ENCODE measurements around the gene ARFRP1.

DNA sequence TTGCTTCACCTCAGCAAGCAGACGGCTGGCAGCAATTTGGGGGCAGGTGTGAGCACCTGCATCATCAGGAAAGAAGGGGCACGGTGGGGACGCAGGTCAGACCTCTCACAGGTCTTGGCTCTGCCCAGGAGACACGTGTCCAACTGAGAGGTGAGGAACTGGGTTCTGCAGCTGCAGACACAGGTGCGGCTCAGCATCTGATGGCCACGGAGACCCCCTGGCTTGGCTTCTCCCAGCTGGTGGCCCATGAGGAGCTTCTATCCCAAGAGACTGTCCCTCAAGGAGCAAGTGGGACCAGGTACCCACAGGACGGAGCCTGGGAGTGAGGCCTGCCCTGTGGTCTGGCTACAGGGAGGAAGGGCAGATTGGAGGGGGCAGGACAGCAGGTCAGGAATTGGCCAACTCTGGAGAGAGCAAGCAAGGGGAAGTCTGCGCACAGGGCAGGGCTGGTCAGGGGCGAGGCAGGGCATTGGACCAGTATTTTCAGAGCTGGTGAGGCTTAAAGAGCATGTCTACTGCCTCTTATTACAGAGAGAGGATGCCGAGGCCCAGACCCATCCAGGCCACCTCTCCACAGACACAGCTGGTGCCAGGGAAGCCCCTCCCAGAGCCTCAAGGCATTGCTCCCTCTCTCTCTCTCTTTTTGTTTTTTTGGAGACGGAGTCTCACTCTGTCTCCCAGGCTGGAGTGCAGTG is 58.7 kb downstream of the ARFRP1 start:
- TF ChIP-seq, protein P1, sequence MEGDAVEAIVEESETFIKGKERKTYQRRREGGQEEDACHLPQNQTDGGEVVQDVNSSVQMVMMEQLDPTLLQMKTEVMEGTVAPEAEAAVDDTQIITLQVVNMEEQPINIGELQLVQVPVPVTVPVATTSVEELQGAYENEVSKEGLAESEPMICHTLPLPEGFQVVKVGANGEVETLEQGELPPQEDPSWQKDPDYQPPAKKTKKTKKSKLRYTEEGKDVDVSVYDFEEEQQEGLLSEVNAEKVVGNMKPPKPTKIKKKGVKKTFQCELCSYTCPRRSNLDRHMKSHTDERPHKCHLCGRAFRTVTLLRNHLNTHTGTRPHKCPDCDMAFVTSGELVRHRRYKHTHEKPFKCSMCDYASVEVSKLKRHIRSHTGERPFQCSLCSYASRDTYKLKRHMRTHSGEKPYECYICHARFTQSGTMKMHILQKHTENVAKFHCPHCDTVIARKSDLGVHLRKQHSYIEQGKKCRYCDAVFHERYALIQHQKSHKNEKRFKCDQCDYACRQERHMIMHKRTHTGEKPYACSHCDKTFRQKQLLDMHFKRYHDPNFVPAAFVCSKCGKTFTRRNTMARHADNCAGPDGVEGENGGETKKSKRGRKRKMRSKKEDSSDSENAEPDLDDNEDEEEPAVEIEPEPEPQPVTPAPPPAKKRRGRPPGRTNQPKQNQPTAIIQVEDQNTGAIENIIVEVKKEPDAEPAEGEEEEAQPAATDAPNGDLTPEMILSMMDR (conservative IDR thresholded peaks at IDR 0.05; ENCODE audit: low read depth, low read length), result no peak
- TF ChIP-seq RFX5 (IDR thresholded peaks at IDR 0.05; ENCODE audit: low read depth, low read length) (no peak), MXI1 (IDR thresholded peaks at IDR 0.05; ENCODE audit: borderline replicate concordance, low read depth, low read length) (no peak), CEBPB (IDR thresholded peaks at IDR 0.05; ENCODE audit: low read depth, low read length) (no peak), SMC3 (IDR thresholded peaks at IDR 0.05; ENCODE audit: low read depth, low read length) (no peak), POLR2A (IDR thresholded peaks at IDR 0.05; ENCODE audit: low read depth, low read length) (no peak), RCOR1 (IDR thresholded peaks at IDR 0.05; ENCODE audit: insufficient replicate concordance, low read length) (no peak), CHD1 (IDR thresholded peaks at IDR 0.05; ENCODE audit: low read depth, low read length) (no peak), BHLHE40 (IDR thresholded peaks at IDR 0.05; ENCODE audit: low read depth, low read length) (no peak), RAD21 (IDR thresholded peaks at IDR 0.05; ENCODE audit: low read length) (no peak), MAZ (IDR thresholded peaks at IDR 0.05; ENCODE audit: borderline replicate concordance, low read depth, low read length) (no peak)
